Thyroid gland (tissue), 4 donors: ENCODE results near the gene TUNAR. TPM values are rescaled to one million over a fixed set of nuclear protein-coding genes. Genes with fewer than 3 reads are reported as not detected.

Source experiments
- DNase-seq, 2 donors: peaks; one replicate each; pipeline ENCODE4 v3.0.0-alpha.2; 2019
- H3K27ac ChIP-seq, 3 donors: fragments of 200-600 bp; sonication (generic); 1 replicate in 2 of 3; 2 replicates in 1 of 3; pipeline ENCODE4 v1.5.1; 2016 to 2019; ENCODE audit warnings: mild to moderate bottlenecking in 1 of 3, moderate library complexity in 1 of 3
- H3K27me3 ChIP-seq: fragments of 200-600 bp; sonication (generic); one replicate; pipeline ENCODE4 v1.5.1; 2019
- H3K36me3 ChIP-seq, 2 donors: fragments of 200-600 bp; sonication (generic); one replicate each; pipeline ENCODE4 v1.5.1; 2016 to 2019
- H3K4me1 ChIP-seq, 2 donors: fragments of 200-600 bp; sonication (generic); one replicate each; pipeline ENCODE4 v1.5.1; 2017 to 2019
- H3K4me3 ChIP-seq, 3 donors: fragments of 200-600 bp; sonication (generic); replicated peaks in 1 of 3; 1 replicate in 2 of 3; 2 replicates in 1 of 3; pipeline ENCODE4 v1.5.1; 2016; ENCODE audit warnings: mild to moderate bottlenecking in 1 of 3
- H3K9me3 ChIP-seq: fragments of 200-600 bp; sonication (generic); one replicate; pipeline ENCODE4 v1.5.1; 2017
- CTCF ChIP-seq, 6 experiments: fragments of 200-600 bp in 3 of 6; fragments of 450-650 bp in 3 of 6; sonication (generic) in 3 of 6; IDR thresholded peaks; one replicate each; pipeline ENCODE4 v1.5.1; 2016 to 2019; ENCODE audit warnings: antibody characterized with exemption in 6 of 6, mild to moderate bottlenecking in 2 of 6, inconsistent platforms in 1 of 6, moderate library complexity in 1 of 6
- POLR2A ChIP-seq, 2 donors: fragments of 450-650 bp; IDR thresholded peaks; one replicate each; pipeline ENCODE4 v1.6.1; 2017; ENCODE audit warnings: antibody characterized with exemption in 2 of 2, mild to moderate bottlenecking in 2 of 2, moderate library complexity in 1 of 2
- WGBS, 2 donors: methylation state at CpG; one replicate each; pipeline ENCODE4 v1.1.5; 2017; 5-methylcytosine and 5-hydroxymethylcytosine counted together
- intact Hi-C: fragments of 100-400 bp; cut with DNase I; formaldehyde crosslinking; loops from one replicate; pipeline ENCODE4 v1.15.1; 2023
- total RNA-seq, 4 donors: library from RNA; depleted of rRNA; stranded (reverse); fragments of >200 nt; gene quantifications; one replicate each; pipeline ENCODE4 v1.2.3, GENCODE V29; 2016

TUNAR gene
- under 1 TPM in 1 of 4 donors, not detected in 3; 0.44 TPM for total RNA-seq

GRCh38 chr14:95876761-95877538, at the start of gene TUNAR:
TUNAR (plus strand) TSS chr14:95876832.
- Histone ChIP-seq H3K9me3 (no peaks in the 10 kb centered on the region), H3K4me3 (no peak within 1 kb of the TSS), H3K27ac (no peak within 1 kb of the TSS), H3K4me1 (peaks cover 0 to 10% of the 10 kb centered on the region in 2 donors), H3K27me3 (no peaks in the 10 kb centered on the region), H3K36me3 (no peaks in the 10 kb centered on the region)
- intact Hi-C loops: no loop called here
- DNase-seq: peak in 1 of 2 donors; percentile 22
- 4 to 11% methylated on average over 32 to 37 of the region's 70 CpGs for WGBS, 2 donors
- TF ChIP-seq CTCF (IDR thresholded peaks at IDR 0.05): no peak
- TF ChIP-seq POLR2A (IDR thresholded peaks at IDR 0.05): no peak

- Histone ChIP-seq H3K4me3 (no peak overlapping the region), H3K9me3 (no peaks in the 10 kb centered on the region), H3K4me1 (no peaks in the 10 kb centered on the region), H3K27me3 (no peaks in the 10 kb centered on the region), H3K27ac (no peak overlapping the region), H3K36me3 (no peaks in the 10 kb centered on the region)
- WGBS, 2 donors: 67 to 73% methylated on average over 3 of the region's 3 CpGs
- TF ChIP-seq POLR2A (IDR thresholded peaks at IDR 0.05): no peak
- TF ChIP-seq CTCF (IDR thresholded peaks at IDR 0.05): no peak
- DNase-seq: no peak
- intact Hi-C loops: no loop called here
Measured at GRCh38 chr14:95828649-95829265, 47.9 kb upstream of the TUNAR start.

GRCh38 chr14:95829321-95829720, 47.3 kb upstream of the TUNAR start:
- no peaks in the 10 kb centered on the region for H3K9me3 ChIP-seq
- no peak overlapping the region for H3K4me3 ChIP-seq
- H3K27ac ChIP-seq: no peak overlapping the region
- DNase-seq: no peak
- intact Hi-C loops: no loop called here
- WGBS, 2 donors: 73 to 97% methylated on average over 2 to 3 of the region's 3 CpGs
- no peaks in the 10 kb centered on the region for H3K4me1 ChIP-seq
- no peaks in the 10 kb centered on the region for H3K27me3 ChIP-seq
- TF ChIP-seq CTCF (IDR thresholded peaks at IDR 0.05): no peak
- TF ChIP-seq POLR2A (IDR thresholded peaks at IDR 0.05): no peak
- H3K36me3 ChIP-seq: no peaks in the 10 kb centered on the region

- Histone ChIP-seq H3K9me3 (no peaks in the 10 kb centered on the region), H3K4me1 (no peaks in the 10 kb centered on the region), H3K27me3 (no peaks in the 10 kb centered on the region), H3K36me3 (no peaks in the 10 kb centered on the region), H3K4me3 (no peak overlapping the region), H3K27ac (no peak overlapping the region)
- no peak for TF ChIP-seq CTCF (IDR thresholded peaks at IDR 0.05)
- no peak for TF ChIP-seq POLR2A (IDR thresholded peaks at IDR 0.05)
- WGBS, 2 donors: 17 to 28% methylated on average over 3 of the region's 3 CpGs
- DNase-seq: no peak
- intact Hi-C loops: no loop called here
Measured at GRCh38 chr14:95830386-95830785, 46.2 kb upstream of the TUNAR start.

- no peak overlapping the region for H3K4me3 ChIP-seq
- no peaks in the 10 kb centered on the region for H3K9me3 ChIP-seq
- intact Hi-C loops: no loop called here
- H3K27me3 ChIP-seq: no peaks in the 10 kb centered on the region
- no peaks in the 10 kb centered on the region for H3K36me3 ChIP-seq
- TF ChIP-seq POLR2A (IDR thresholded peaks at IDR 0.05) (no peak), CTCF (IDR thresholded peaks at IDR 0.05) (no peak)
- no peak overlapping the region for H3K27ac ChIP-seq
- no peaks in the 10 kb centered on the region for H3K4me1 ChIP-seq
- DNase-seq: no peak
- WGBS, 2 donors: 85 to 92% methylated on average over 2 of the region's 2 CpGs
Measured at GRCh38 chr14:95831041-95831440, 45.6 kb upstream of the TUNAR start.
